WTC11 (cell line): ENCODE measurements around the gene CASTOR2. TPM values are rescaled to one million over a fixed set of nuclear protein-coding genes. Genes with fewer than 3 reads are reported as not detected.

Experiments
- ATAC-seq: fragments of 200-7000 bp; cut with Tn5 transposase; 2 replicates; pipeline ENCODE4 v1.10.0; 2021; ENCODE audit warnings: mild to moderate bottlenecking, moderate library complexity
- CTCF ChIA-PET: fragments of 300-600 bp; sonication (Branson Sonifier 250); formaldehyde crosslinking; loops from one replicate; lab custom pipeline; 2021; ENCODE audit warnings: antibody characterized with exemption; lab: Charles Lee
- POLR2A ChIA-PET: fragments of 350-600 bp; sonication (Branson Sonifier 250); formaldehyde crosslinking; loops from one replicate; lab custom pipeline; 2021; ENCODE audit warnings: antibody characterized with exemption; lab: Charles Lee
- DNase-seq: peaks from one replicate; pipeline ENCODE4 v3.0.0; 2021; ENCODE audit warnings: low spot score
- H3K27ac Mint-ChIP-seq: 2 replicates; pipeline ENCODE4 v1.8.0; 2021; ENCODE audit warnings: mixed read lengths
- H3K27me3 Mint-ChIP-seq: 2 replicates; pipeline ENCODE4 v1.8.0; 2021; ENCODE audit warnings: low read depth, mild to moderate bottlenecking, moderate library complexity, mixed read lengths
- H3K36me3 Mint-ChIP-seq: 2 replicates; pipeline ENCODE4 v1.8.0; 2021; ENCODE audit warnings: mixed read lengths
- H3K4me1 Mint-ChIP-seq: 2 replicates; pipeline ENCODE4 v1.8.0; 2022; ENCODE audit warnings: mixed read lengths
- H3K4me3 Mint-ChIP-seq: 2 replicates; pipeline ENCODE4 v1.8.0; 2021; ENCODE audit warnings: mild to moderate bottlenecking, moderate library complexity, mixed read lengths
- H3K9me3 Mint-ChIP-seq: 2 replicates; pipeline ENCODE4 v1.8.0; 2021; ENCODE audit warnings: mixed read lengths
- FOXP1 ChIP-seq: sonication (generic); formaldehyde crosslinking; IDR thresholded peaks from 2 replicates; pipeline ENCODE4 v1.8.0; 2022; ENCODE audit warnings: missing genetic modification reagents, mild to moderate bottlenecking, moderate library complexity, borderline replicate concordance
- GRHL2 ChIP-seq: fragments of 250-450 bp; sonication (Bioruptor Pico); IDR thresholded peaks from 2 replicates; pipeline ENCODE4 v1.8.0; 2022; ENCODE audit warnings: mild to moderate bottlenecking, moderate library complexity; ENCODE audit not compliant: insufficient replicate concordance, severe bottlenecking
- JAZF1 ChIP-seq: fragments of 250-450 bp; sonication (Bioruptor Pico); IDR thresholded peaks from 2 replicates; pipeline ENCODE4 v1.9.0; 2021; ENCODE audit warnings: moderate library complexity, mild to moderate bottlenecking, inconsistent platforms
- JUN ChIP-seq: sonication (generic); formaldehyde crosslinking; IDR thresholded peaks from 2 replicates; pipeline ENCODE4 v1.8.0; 2023; ENCODE audit warnings: mild to moderate bottlenecking, missing genetic modification reagents
- MAX ChIP-seq: sonication (generic); formaldehyde crosslinking; IDR thresholded peaks from 2 replicates; pipeline ENCODE4 v1.8.0; 2022; ENCODE audit warnings: mild to moderate bottlenecking, missing genetic modification reagents
- MXD4 ChIP-seq: fragments of 250-450 bp; sonication (Bioruptor Pico); IDR thresholded peaks from 2 replicates; pipeline ENCODE4 v1.8.0; 2021; ENCODE audit warnings: mild to moderate bottlenecking, moderate library complexity, borderline replicate concordance
- NFATC4 ChIP-seq: fragments of 250-450 bp; sonication (Bioruptor Pico); IDR thresholded peaks from 2 replicates; pipeline ENCODE4 v1.9.0; 2021; ENCODE audit warnings: mild to moderate bottlenecking
- NFYB ChIP-seq: sonication (generic); formaldehyde crosslinking; conservative IDR thresholded peaks from 2 replicates; pipeline ENCODE4 v1.8.0; 2022; ENCODE audit warnings: low read depth, missing genetic modification reagents
- NR3C1 ChIP-seq: sonication (generic); formaldehyde crosslinking; conservative IDR thresholded peaks from 2 replicates; pipeline ENCODE4 v1.8.1; 2023; ENCODE audit warnings: low read depth, mild to moderate bottlenecking, missing genetic modification reagents
- SMAD3 ChIP-seq: sonication (generic); formaldehyde crosslinking; IDR thresholded peaks from 2 replicates; pipeline ENCODE4 v1.8.0; 2022; ENCODE audit warnings: missing genetic modification reagents, mild to moderate bottlenecking, borderline replicate concordance
- SP1 ChIP-seq: sonication (generic); formaldehyde crosslinking; conservative IDR thresholded peaks from 2 replicates; pipeline ENCODE4 v1.8.1; 2022; ENCODE audit warnings: missing genetic modification reagents
- USF2 ChIP-seq: sonication (generic); formaldehyde crosslinking; IDR thresholded peaks from 2 replicates; pipeline ENCODE4 v1.8.1; 2023; ENCODE audit warnings: mild to moderate bottlenecking, missing genetic modification reagents, moderate library complexity
- ZMAT4 ChIP-seq: fragments of 250-450 bp; sonication (Bioruptor Pico); IDR thresholded peaks from 2 replicates; pipeline ENCODE4 v1.9.0; 2021; ENCODE audit warnings: mild to moderate bottlenecking
- ZNF416 ChIP-seq: fragments of 250-450 bp; sonication (Bioruptor Pico); IDR thresholded peaks from 2 replicates; pipeline ENCODE4 v1.9.0; 2021; ENCODE audit warnings: mild to moderate bottlenecking, inconsistent platforms
- total RNA-seq: library from RNA; stranded (reverse); gene quantifications from 3 replicates; pipeline ENCODE4 v1.2.3, GENCODE V29; 2021
- TF ChIP-seq, protein P1 (sequence below): sonication (generic); formaldehyde crosslinking; conservative IDR thresholded peaks from 2 replicates; pipeline ENCODE4 v1.8.1; 2023; ENCODE audit warnings: mild to moderate bottlenecking, low read depth, missing genetic modification reagents, moderate library complexity
- TF ChIP-seq, protein P2 (sequence below): sonication (generic); formaldehyde crosslinking; IDR thresholded peaks from 2 replicates; pipeline ENCODE4 v1.8.0; 2023; ENCODE audit warnings: missing genetic modification reagents, mild to moderate bottlenecking, borderline replicate concordance
- TF ChIP-seq, protein P3 (sequence below): sonication (generic); formaldehyde crosslinking; IDR thresholded peaks from 2 replicates; pipeline ENCODE4 v1.8.1; 2023; ENCODE audit warnings: mild to moderate bottlenecking, missing genetic modification reagents

CASTOR2 gene
- total RNA-seq, 1 experiment from 2014 or later: 38.7 TPM

- no peaks in the 10 kb centered on the region for H3K9me3 Mint-ChIP-seq
- no peaks in the 10 kb centered on the region for H3K27me3 Mint-ChIP-seq
- peaks cover 8% of the 10 kb centered on the region for H3K36me3 Mint-ChIP-seq
- ATAC-seq: no peak
- TF ChIP-seq SMAD3 (CRISPR knock-in tag): no peak
- no peak for TF ChIP-seq JAZF1 (CRISPR knock-in tag)
- no peak for TF ChIP-seq NFATC4 (CRISPR knock-in tag)
- TF ChIP-seq NR3C1 (CRISPR knock-in tag): no peak
- TF ChIP-seq ZNF416 (CRISPR knock-in tag): no peak
- TF ChIP-seq JUN (CRISPR knock-in tag): no peak
- TF ChIP-seq, protein P1, sequence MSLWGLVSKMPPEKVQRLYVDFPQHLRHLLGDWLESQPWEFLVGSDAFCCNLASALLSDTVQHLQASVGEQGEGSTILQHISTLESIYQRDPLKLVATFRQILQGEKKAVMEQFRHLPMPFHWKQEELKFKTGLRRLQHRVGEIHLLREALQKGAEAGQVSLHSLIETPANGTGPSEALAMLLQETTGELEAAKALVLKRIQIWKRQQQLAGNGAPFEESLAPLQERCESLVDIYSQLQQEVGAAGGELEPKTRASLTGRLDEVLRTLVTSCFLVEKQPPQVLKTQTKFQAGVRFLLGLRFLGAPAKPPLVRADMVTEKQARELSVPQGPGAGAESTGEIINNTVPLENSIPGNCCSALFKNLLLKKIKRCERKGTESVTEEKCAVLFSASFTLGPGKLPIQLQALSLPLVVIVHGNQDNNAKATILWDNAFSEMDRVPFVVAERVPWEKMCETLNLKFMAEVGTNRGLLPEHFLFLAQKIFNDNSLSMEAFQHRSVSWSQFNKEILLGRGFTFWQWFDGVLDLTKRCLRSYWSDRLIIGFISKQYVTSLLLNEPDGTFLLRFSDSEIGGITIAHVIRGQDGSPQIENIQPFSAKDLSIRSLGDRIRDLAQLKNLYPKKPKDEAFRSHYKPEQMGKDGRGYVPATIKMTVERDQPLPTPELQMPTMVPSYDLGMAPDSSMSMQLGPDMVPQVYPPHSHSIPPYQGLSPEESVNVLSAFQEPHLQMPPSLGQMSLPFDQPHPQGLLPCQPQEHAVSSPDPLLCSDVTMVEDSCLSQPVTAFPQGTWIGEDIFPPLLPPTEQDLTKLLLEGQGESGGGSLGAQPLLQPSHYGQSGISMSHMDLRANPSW: no peak
- TF ChIP-seq MXD4: no peak
- no peak for TF ChIP-seq FOXP1 (CRISPR knock-in tag)
- TF ChIP-seq, protein P2, sequence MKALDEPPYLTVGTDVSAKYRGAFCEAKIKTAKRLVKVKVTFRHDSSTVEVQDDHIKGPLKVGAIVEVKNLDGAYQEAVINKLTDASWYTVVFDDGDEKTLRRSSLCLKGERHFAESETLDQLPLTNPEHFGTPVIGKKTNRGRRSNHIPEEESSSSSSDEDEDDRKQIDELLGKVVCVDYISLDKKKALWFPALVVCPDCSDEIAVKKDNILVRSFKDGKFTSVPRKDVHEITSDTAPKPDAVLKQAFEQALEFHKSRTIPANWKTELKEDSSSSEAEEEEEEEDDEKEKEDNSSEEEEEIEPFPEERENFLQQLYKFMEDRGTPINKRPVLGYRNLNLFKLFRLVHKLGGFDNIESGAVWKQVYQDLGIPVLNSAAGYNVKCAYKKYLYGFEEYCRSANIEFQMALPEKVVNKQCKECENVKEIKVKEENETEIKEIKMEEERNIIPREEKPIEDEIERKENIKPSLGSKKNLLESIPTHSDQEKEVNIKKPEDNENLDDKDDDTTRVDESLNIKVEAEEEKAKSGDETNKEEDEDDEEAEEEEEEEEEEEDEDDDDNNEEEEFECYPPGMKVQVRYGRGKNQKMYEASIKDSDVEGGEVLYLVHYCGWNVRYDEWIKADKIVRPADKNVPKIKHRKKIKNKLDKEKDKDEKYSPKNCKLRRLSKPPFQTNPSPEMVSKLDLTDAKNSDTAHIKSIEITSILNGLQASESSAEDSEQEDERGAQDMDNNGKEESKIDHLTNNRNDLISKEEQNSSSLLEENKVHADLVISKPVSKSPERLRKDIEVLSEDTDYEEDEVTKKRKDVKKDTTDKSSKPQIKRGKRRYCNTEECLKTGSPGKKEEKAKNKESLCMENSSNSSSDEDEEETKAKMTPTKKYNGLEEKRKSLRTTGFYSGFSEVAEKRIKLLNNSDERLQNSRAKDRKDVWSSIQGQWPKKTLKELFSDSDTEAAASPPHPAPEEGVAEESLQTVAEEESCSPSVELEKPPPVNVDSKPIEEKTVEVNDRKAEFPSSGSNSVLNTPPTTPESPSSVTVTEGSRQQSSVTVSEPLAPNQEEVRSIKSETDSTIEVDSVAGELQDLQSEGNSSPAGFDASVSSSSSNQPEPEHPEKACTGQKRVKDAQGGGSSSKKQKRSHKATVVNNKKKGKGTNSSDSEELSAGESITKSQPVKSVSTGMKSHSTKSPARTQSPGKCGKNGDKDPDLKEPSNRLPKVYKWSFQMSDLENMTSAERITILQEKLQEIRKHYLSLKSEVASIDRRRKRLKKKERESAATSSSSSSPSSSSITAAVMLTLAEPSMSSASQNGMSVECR (CRISPR knock-in tag): no peak
- no peak for TF ChIP-seq MAX (CRISPR knock-in tag)
- no peak for TF ChIP-seq NFYB (CRISPR knock-in tag)
- TF ChIP-seq USF2 (CRISPR knock-in tag): no peak
- TF ChIP-seq GRHL2: no peak
- TF ChIP-seq SP1 (CRISPR knock-in tag): no peak
- TF ChIP-seq, protein P3, sequence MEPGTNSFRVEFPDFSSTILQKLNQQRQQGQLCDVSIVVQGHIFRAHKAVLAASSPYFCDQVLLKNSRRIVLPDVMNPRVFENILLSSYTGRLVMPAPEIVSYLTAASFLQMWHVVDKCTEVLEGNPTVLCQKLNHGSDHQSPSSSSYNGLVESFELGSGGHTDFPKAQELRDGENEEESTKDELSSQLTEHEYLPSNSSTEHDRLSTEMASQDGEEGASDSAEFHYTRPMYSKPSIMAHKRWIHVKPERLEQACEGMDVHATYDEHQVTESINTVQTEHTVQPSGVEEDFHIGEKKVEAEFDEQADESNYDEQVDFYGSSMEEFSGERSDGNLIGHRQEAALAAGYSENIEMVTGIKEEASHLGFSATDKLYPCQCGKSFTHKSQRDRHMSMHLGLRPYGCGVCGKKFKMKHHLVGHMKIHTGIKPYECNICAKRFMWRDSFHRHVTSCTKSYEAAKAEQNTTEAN (CRISPR knock-in tag): no peak
- TF ChIP-seq ZMAT4 (CRISPR knock-in tag): no peak
- no peak overlapping the region for H3K27ac Mint-ChIP-seq
- peaks cover 12% of the 10 kb centered on the region for H3K4me1 Mint-ChIP-seq
- ChIA-PET POLR2A (no interaction called here), CTCF (interaction anchor here (0.6 to 1.1 kb wide), 3 partner anchors 9 to 27 kb away, joined by 3 read pairs; no protein-coding TSS in a partner anchor)
- no peak overlapping the region for H3K4me3 Mint-ChIP-seq
- no peak for DNase-seq
These were observed 74.7 kb downstream of the CASTOR2 start for GRCh38 chr7:75039166-75039565.
